Activated naive CD8-positive, alpha-beta T cell treated with anti-CD3 and anti-CD28 coated beads, Interleukin-2, amount 50 U/mL, for 24 hours (primary cell): ENCODE results near the gene RAN.
"Not testable (repeated sequence)": the region's sequence is repeated elsewhere in the genome, so short reads cannot be mapped to it uniquely, and the experiment has no call there.

Source experiments
- ATAC-seq: fragments of 150-1000 bp; cut with Tn5 transposase; one replicate; pipeline ENCODE4 v1.10.0; 2021
- DNase-seq: peaks from one replicate; pipeline ENCODE4 v3.0.0; 2021
- H3K27ac Mint-ChIP-seq: one replicate; pipeline ENCODE4 v1.8.0; 2021; ENCODE audit warnings: mild to moderate bottlenecking, mixed read lengths
- H3K27me3 Mint-ChIP-seq: one replicate; pipeline ENCODE4 v1.8.0; 2021; ENCODE audit warnings: mixed read lengths
- H3K36me3 Mint-ChIP-seq: one replicate; pipeline ENCODE4 v1.8.0; 2021; ENCODE audit warnings: low read depth, mixed read lengths
- H3K4me1 Mint-ChIP-seq: one replicate; pipeline ENCODE4 v1.8.0; 2021; ENCODE audit warnings: mixed read lengths
- H3K4me3 Mint-ChIP-seq: one replicate; pipeline ENCODE4 v1.8.0; 2021; ENCODE audit warnings: mild to moderate bottlenecking, moderate library complexity, mixed read lengths
- H3K9me3 Mint-ChIP-seq: one replicate; pipeline ENCODE4 v1.8.0; 2021; ENCODE audit warnings: mixed read lengths

Gene RAN

DNA sequence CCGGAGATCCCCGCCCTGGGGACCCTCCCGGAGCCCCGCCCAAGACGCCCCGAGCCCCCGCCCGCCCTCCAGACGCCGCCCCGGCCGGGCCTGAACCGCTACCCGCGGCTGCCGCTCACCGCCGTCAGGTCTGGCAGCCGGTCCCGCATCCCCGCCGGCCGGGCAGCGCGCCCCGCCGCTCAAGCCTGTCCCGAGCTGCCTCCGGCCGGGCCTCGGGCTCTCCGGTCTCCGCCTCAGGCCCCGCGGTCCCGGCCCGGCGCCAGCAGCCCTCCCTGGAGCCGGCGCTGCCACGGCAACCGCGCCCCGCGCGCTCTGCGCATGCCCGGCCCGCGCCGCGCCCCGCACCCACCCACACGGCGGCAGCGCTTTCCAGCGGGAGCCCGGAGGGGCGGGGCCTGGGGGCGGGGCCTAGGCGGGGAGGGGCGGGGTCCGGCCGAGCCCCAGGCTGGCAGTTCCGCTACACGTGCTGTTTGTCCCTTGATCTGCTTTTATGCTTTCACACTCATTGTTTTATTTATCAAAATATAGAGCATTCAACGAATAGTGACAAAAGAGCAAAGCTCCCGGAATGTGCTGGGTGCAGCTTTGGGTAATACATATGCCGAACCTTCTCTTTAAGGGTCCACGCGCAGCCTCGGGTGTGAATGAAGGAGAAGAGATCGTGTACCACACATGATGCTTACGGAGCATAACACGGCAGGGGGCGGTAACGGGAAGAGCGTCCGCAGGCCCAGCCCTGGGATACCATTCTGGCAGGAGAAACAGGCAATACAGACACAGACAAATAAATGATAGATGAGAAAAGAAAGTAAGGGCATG, 32.7 kb upstream of the RAN start, which contains the start of gene STX2:
Gene STX2 (minus strand): TSS at position 300 of the 819 bp plus-strand sequence. CDS start 151 bp downstream, at position 149.
- peak within 1 kb of the TSS; percentile 83 for H3K27ac Mint-ChIP-seq
- H3K27me3 Mint-ChIP-seq, result no peaks in the 10 kb centered on the region
- H3K36me3 Mint-ChIP-seq, result peaks cover 3% of the 10 kb centered on the region
- peaks cover 4% of the 10 kb centered on the region for H3K9me3 Mint-ChIP-seq
- ATAC-seq (peak; percentile 85), DNase-seq (peak; percentile 88)
- H3K4me1 Mint-ChIP-seq, result peaks cover 29% of the 10 kb centered on the region
- H3K4me3 Mint-ChIP-seq, result peak within 1 kb of the TSS; percentile 79

DNA sequence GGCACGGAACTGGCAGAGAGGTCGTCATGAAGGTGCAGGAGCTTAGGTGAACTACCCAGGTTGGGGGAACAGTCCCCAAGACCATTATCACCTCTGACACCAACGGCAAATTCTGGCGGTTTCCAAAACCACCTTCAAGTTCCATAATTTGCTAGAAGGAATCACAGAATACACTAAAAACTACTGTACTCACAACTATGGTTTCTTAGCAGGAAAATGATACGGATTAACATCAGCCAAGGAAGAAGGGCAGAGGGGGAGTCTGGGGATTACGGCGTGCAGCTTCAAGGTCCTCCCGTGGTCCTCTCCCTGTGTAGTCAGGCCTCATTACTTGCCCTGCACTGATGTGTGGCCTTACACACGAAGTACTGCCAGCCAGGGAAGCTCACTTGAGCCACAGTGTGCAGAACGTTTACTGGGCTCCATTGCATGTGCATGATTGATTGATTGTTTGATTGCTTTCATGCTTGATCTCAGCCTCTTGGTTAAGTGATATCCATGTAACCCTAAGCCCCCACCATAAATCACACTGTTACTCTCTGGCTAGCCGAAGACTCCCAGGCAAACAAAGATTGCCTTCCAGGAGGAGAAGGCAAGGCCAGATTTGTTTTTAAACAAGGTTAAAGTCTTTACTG, 32.0 kb upstream of the RAN start:
- DNase-seq (no peak), ATAC-seq (no peak)
- H3K4me3 Mint-ChIP-seq, result peak overlapping the region; percentile 78
- H3K36me3 Mint-ChIP-seq, result peaks cover 3% of the 10 kb centered on the region
- H3K27ac Mint-ChIP-seq, result peak overlapping the region; percentile 83
- H3K9me3 Mint-ChIP-seq, result peaks cover 4% of the 10 kb centered on the region
- peaks cover 29% of the 10 kb centered on the region for H3K4me1 Mint-ChIP-seq
- H3K27me3 Mint-ChIP-seq, result no peaks in the 10 kb centered on the region

DNA sequence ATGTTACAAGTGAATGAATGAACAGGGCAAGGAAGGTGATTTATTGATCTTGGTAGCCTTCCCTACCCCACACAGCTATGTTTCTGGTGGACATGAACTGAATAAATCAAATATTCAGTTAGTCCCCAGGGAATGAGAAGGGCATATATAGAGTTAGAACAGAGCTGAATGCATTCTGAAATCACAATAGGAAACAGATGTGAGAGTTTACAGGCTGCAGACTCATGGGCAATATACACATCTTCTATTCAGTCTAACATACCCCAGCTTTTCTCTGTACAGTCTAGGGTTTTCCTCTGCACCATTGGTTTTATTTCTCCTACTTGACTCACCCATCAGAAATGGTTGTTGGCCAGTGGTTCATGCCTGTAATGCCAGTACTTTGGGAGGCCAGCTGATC, 25.5 kb upstream of the RAN start:
- ATAC-seq, result no peak
- Mint-ChIP-seq H3K4me3 (no peak overlapping the region), H3K9me3 (no peaks in the 10 kb centered on the region), H3K27ac (no peak overlapping the region), H3K4me1 (no peaks in the 10 kb centered on the region), H3K36me3 (no peaks in the 10 kb centered on the region), H3K27me3 (no peaks in the 10 kb centered on the region)
- no peak for DNase-seq

DNA sequence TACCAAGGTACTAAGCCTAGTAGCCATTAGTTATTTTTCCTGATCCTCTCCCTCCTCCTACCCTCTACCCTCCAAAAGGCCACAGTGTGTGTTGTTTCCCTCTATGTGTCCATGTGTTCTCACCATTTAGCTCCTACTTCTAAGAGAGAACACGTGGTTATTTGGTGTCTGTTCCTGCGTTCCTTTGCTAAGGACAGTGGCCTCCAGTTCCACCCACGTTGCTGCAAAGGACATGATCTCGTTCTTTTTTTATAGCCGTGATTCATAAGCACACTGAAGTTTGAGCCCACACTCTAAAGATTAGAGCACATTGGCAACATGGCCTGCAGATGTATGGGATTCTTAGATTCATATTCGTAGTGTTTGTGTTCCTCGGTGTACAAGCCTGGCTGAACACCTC, 24.8 kb upstream of the RAN start:
- no peak for DNase-seq
- no peak overlapping the region for H3K4me3 Mint-ChIP-seq
- no peaks in the 10 kb centered on the region for H3K27me3 Mint-ChIP-seq
- ATAC-seq, result no peak
- H3K36me3 Mint-ChIP-seq, result no peaks in the 10 kb centered on the region
- no peak overlapping the region for H3K27ac Mint-ChIP-seq
- no peaks in the 10 kb centered on the region for H3K4me1 Mint-ChIP-seq
- H3K9me3 Mint-ChIP-seq, result no peaks in the 10 kb centered on the region

DNA sequence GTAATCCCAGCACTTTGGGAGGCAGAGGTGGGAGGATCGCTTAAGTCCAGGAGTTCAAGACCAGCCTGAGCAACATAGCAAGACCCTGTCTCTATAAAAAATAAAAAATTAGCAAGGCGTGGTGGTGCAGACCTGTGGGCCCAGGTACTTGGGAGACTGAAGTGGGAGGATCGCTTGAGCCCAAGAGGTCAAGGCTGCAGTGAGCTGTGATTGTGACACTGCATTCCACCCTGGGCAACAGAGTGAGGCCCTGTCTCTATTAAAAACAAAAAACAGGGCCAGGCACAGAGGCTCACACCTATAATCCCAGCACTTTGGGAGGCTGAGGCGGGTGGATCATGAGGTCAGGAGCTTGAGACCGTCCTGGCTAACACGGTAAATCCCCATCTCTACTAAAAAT, 23.8 kb upstream of the RAN start:
- not testable (repeated sequence) for H3K27ac Mint-ChIP-seq, H3K4me1 Mint-ChIP-seq, DNase-seq, ATAC-seq, H3K9me3 Mint-ChIP-seq, H3K27me3 Mint-ChIP-seq, H3K4me3 Mint-ChIP-seq, H3K36me3 Mint-ChIP-seq

DNA sequence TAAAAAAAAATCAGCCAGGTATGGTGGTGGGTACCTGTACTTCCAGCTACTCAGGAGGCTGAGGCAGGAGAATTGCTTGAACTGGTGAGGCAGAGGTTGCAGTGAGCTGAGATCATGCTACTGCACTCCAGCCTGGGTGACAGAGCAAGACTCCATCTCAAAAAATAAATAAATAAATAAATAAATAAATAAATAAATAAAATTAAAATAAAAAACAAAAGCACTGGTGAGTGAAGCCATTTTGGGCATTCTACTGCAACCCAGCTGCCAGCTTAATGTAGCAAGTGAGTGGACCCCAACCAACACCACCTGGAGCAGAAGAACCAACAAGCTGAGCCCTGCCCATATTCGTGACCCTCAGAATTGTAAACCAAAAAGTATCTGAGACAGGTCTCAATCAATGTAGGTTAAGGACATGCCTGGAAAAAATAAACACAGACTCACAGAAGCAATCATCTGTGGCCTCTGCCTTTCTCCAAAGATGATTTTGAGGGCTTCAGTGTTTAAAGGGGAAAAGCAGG, 23.0 kb upstream of the RAN start:
- not testable (repeated sequence) for H3K4me1 Mint-ChIP-seq, H3K27me3 Mint-ChIP-seq, H3K4me3 Mint-ChIP-seq, ATAC-seq, DNase-seq, H3K9me3 Mint-ChIP-seq, H3K36me3 Mint-ChIP-seq, H3K27ac Mint-ChIP-seq

DNA sequence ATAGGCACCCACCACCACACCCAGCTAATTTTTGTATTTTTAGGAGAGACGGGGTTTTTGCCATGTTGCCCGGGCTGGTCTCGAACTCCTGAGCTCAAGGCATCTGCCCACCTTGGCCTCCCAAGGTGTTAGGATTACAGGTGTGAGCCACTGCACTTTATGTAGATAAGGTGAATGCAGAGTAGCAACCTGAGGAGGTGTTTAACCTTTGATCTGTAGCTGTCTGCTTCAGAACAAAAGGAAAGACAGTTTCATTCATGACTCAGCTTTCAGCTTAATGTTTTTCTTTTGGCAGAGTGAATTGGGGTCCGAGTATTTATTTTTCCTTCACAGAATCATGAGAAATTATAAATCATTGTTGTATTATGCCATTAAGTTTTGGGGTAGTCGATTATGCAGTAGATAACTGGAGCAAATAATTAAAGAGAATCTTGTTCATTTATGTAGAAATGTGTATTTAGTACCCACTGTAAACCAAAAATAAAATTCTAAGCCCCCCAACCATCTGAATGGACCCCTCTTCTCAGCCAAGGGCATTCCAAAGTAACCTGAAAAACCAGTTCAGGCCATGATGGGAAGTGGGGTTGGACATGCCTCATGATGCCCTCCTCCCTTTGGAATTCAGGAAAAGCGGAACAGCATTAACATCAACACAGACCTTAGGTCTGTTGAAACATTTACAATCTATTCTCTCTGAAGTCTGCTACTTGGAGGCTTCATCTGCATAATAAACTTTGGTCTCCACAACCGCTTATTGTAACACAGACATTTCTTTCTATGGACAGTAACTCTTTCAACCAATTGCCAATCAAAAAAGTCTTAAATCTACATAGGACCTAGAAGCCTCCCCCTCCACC, 22.1 kb upstream of the RAN start:
- DNase-seq, result no peak
- H3K36me3 Mint-ChIP-seq, result no peaks in the 10 kb centered on the region
- H3K27me3 Mint-ChIP-seq, result no peaks in the 10 kb centered on the region
- H3K4me3 Mint-ChIP-seq, result no peak overlapping the region
- H3K4me1 Mint-ChIP-seq, result no peaks in the 10 kb centered on the region
- no peak for ATAC-seq
- H3K27ac Mint-ChIP-seq, result no peak overlapping the region
- no peaks in the 10 kb centered on the region for H3K9me3 Mint-ChIP-seq

DNA sequence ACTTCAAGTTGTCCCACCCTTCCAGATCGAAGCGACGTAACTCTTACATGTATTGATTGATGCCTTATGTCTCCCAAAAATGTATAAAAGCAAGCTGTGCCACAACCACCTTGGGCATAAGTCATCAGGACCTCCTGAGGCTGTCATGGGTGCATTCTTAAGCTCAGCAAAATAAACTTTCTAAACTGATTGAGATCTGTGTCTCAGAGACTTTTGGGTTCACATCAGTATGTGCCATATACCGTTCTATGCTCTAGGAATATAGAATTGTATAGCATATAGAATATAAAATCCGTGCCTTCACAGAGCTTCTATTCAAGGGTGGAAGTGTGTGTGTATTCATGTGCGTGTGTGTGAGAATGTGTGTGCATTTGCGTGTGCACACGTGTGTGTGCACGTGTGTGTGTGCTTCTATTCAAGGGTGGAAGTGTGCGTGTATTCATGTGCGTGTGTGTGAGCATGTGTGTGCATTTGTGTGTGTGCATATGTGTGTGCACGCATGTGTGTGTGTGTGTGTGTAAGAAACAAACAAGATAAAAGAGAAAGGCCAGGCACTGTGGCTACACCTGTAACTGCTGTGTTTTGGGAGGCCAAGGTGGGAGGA, 21.3 kb upstream of the RAN start:
- ATAC-seq (no peak), DNase-seq (no peak)
- no peaks in the 10 kb centered on the region for H3K4me1 Mint-ChIP-seq
- no peak overlapping the region for H3K27ac Mint-ChIP-seq
- peaks cover 2% of the 10 kb centered on the region for H3K27me3 Mint-ChIP-seq
- no peaks in the 10 kb centered on the region for H3K9me3 Mint-ChIP-seq
- H3K36me3 Mint-ChIP-seq, result no peaks in the 10 kb centered on the region
- no peak overlapping the region for H3K4me3 Mint-ChIP-seq

DNA sequence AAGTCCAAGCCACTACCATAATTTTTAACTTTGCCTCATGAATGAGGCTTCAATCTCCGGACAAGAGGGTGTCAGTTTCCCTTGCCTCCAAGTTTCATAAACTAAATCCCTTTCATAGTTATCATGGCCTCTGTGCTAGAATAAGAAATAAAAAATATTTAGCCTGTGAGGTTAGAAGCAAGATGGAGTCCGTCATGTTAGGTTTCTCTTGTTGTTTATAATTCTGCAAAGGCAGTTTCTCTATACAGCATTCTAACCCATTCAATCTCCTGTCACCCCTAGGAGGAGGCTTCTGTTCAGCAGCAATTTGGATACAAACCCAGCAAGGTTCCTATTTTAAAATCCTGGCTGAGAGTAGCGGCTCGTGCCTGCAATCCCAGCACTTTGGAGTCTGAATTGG, 15.8 kb upstream of the RAN start:
- H3K4me3 Mint-ChIP-seq, result no peak overlapping the region
- peaks cover 2% of the 10 kb centered on the region for H3K27me3 Mint-ChIP-seq
- H3K9me3 Mint-ChIP-seq, result peaks cover 6% of the 10 kb centered on the region
- peaks cover 2% of the 10 kb centered on the region for H3K36me3 Mint-ChIP-seq
- ATAC-seq (no peak), DNase-seq (no peak)
- peaks cover 2% of the 10 kb centered on the region for H3K4me1 Mint-ChIP-seq
- H3K27ac Mint-ChIP-seq, result no peak overlapping the region

DNA sequence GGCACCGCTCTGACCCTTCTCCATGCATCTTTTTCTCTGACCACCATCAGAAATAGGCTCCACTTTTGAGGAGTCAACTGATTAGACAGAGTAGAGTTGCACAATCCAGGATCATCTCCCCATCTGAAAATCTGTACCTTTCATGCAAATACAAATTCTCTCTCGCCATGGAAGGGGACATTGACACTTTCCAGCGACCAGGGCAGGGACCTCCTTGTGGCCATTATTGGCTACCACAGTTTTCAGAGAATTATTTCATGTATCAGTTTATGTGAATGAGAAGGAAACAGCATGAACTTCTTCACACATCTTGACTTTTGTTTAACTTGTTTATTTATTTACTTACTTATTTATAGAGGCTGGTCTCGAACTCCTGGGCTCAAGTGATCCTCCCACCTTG, 13.8 kb upstream of the RAN start:
- DNase-seq, result no peak
- H3K4me3 Mint-ChIP-seq, result no peak overlapping the region
- H3K4me1 Mint-ChIP-seq, result peaks cover 2% of the 10 kb centered on the region
- H3K27ac Mint-ChIP-seq, result no peak overlapping the region
- peaks cover 6% of the 10 kb centered on the region for H3K9me3 Mint-ChIP-seq
- no peak for ATAC-seq
- H3K36me3 Mint-ChIP-seq, result peaks cover 2% of the 10 kb centered on the region
- H3K27me3 Mint-ChIP-seq, result peaks cover 2% of the 10 kb centered on the region

DNA sequence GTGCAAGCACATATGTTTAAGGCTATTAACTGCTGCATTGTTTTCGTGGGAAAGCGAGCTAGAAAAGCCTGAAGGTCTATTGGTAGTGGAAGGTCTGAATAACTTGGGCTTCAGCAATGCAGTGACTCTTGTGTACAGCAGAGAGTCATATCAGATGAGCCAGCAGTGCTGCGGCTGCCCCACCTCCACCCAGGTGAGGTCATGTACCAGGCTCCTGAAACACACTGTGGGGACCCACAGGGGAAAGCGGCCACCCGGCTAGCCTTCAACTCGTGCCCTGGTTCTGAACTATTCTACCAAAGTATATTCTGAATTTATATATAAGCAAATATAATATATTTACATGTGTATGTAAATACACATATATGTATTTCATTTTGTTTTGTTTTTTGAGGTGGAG, 12.7 kb upstream of the RAN start:
- DNase-seq (no peak), ATAC-seq (no peak)
- H3K9me3 Mint-ChIP-seq, result peaks cover 6% of the 10 kb centered on the region
- peaks cover 2% of the 10 kb centered on the region for H3K36me3 Mint-ChIP-seq
- no peak overlapping the region for H3K4me3 Mint-ChIP-seq
- H3K27ac Mint-ChIP-seq, result no peak overlapping the region
- H3K27me3 Mint-ChIP-seq, result peaks cover 2% of the 10 kb centered on the region
- H3K4me1 Mint-ChIP-seq, result peaks cover 2% of the 10 kb centered on the region

DNA sequence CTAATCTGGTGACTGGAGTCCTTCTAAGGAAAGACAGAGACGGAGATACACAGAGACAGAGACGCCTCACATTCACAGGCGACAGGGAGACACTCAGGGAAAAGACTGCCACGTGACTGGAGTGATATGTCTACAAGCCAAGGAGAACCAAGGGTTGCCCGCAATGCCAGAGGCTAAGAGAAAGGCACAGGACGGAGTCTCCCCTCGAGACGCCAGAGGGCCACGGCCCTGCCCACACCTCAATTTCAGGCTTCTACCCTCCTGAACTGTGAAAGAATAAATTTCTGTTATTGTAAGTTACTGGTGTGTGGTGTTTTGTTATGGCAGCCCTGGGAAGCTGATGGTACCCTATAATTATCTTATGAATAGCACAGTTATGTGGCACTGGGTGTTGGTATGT, 11.6 kb upstream of the RAN start:
- H3K9me3 Mint-ChIP-seq, result peaks cover 6% of the 10 kb centered on the region
- peaks cover 2% of the 10 kb centered on the region for H3K4me1 Mint-ChIP-seq
- H3K36me3 Mint-ChIP-seq, result peaks cover 2% of the 10 kb centered on the region
- DNase-seq (no peak), ATAC-seq (no peak)
- peaks cover 2% of the 10 kb centered on the region for H3K27me3 Mint-ChIP-seq
- H3K27ac Mint-ChIP-seq, result no peak overlapping the region
- H3K4me3 Mint-ChIP-seq, result no peak overlapping the region

DNA sequence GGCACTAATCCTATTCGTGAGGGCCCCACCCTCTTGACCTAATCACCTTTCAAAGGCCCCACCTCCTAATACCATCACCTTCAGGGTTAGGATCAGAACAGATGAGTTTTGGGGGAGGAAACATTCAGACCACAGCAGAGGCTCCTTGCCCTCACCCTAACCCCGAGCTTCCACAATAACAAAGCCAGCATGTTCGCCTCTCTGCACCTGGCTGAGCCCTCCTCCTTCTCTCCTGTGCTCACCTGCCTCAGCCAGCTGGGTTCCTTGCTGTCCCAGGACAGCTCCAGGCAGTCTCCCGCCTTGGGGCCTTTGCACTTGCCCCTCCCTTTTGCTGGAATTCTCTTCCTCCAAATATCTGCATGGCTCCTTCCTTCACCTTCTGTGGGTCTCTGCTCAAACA, 9.7 kb upstream of the RAN start:
- H3K9me3 Mint-ChIP-seq, result peaks cover under 1% of the 10 kb centered on the region
- H3K27ac Mint-ChIP-seq, result no peak overlapping the region
- ATAC-seq (no peak), DNase-seq (no peak)
- H3K27me3 Mint-ChIP-seq, result no peaks in the 10 kb centered on the region
- H3K4me3 Mint-ChIP-seq, result no peak overlapping the region
- H3K36me3 Mint-ChIP-seq, result peaks cover 2% of the 10 kb centered on the region
- peaks cover 2% of the 10 kb centered on the region for H3K4me1 Mint-ChIP-seq

DNA sequence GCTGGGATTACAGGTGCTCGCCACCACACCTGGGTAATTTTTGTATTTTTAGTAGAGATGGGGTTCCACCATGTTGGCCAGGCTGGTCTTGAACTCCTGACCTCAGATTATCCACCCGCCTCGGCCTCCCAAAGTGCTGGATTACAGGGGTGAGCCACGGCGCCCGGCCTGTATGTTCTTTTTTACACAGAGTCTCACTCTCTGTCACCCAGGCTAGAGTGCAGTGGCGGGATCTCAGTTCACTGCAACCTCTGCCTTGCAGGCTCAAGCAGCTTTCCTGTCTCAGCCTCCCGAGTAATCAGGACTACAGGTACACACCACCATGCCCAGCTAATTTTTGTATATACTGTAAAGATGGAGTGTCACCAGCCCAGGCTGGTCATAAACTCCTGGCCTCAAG, 9.1 kb upstream of the RAN start:
- not testable (repeated sequence) for H3K4me1 Mint-ChIP-seq, H3K9me3 Mint-ChIP-seq, H3K27ac Mint-ChIP-seq, H3K36me3 Mint-ChIP-seq, ATAC-seq, DNase-seq, H3K4me3 Mint-ChIP-seq, H3K27me3 Mint-ChIP-seq
